WTC11 (cell line): Measurements from ENCODE around the gene SH3TC1. TPM values are rescaled to one million over a fixed set of nuclear protein-coding genes. Genes with fewer than 3 reads are reported as not detected.

Experiments used
- ATAC-seq: fragments of 200-7000 bp; cut with Tn5 transposase; 2 replicates; pipeline ENCODE4 v1.10.0; 2021; ENCODE audit warnings: mild to moderate bottlenecking, moderate library complexity
- CTCF ChIA-PET: fragments of 300-600 bp; sonication (Branson Sonifier 250); formaldehyde crosslinking; loops from one replicate; lab custom pipeline; 2021; ENCODE audit warnings: antibody characterized with exemption; lab: Charles Lee
- POLR2A ChIA-PET: fragments of 350-600 bp; sonication (Branson Sonifier 250); formaldehyde crosslinking; loops from one replicate; lab custom pipeline; 2021; ENCODE audit warnings: antibody characterized with exemption; lab: Charles Lee
- DNase-seq: peaks from one replicate; pipeline ENCODE4 v3.0.0; 2021; ENCODE audit warnings: low spot score
- H3K27ac Mint-ChIP-seq: 2 replicates; pipeline ENCODE4 v1.8.0; 2021; ENCODE audit warnings: mixed read lengths
- H3K27me3 Mint-ChIP-seq: 2 replicates; pipeline ENCODE4 v1.8.0; 2021; ENCODE audit warnings: low read depth, mild to moderate bottlenecking, moderate library complexity, mixed read lengths
- H3K36me3 Mint-ChIP-seq: 2 replicates; pipeline ENCODE4 v1.8.0; 2021; ENCODE audit warnings: mixed read lengths
- H3K4me1 Mint-ChIP-seq: 2 replicates; pipeline ENCODE4 v1.8.0; 2022; ENCODE audit warnings: mixed read lengths
- H3K4me3 Mint-ChIP-seq: 2 replicates; pipeline ENCODE4 v1.8.0; 2021; ENCODE audit warnings: mild to moderate bottlenecking, moderate library complexity, mixed read lengths
- H3K9me3 Mint-ChIP-seq: 2 replicates; pipeline ENCODE4 v1.8.0; 2021; ENCODE audit warnings: mixed read lengths
- CBFB ChIP-seq: sonication (generic); formaldehyde crosslinking; IDR thresholded peaks from 2 replicates; pipeline ENCODE4 v1.8.1; 2022; ENCODE audit warnings: mild to moderate bottlenecking, low read depth, missing genetic modification reagents
- CDX4 ChIP-seq: fragments of 250-450 bp; sonication (Bioruptor Pico); IDR thresholded peaks from 2 replicates; pipeline ENCODE4 v1.9.0; 2021; ENCODE audit warnings: moderate library complexity, mild to moderate bottlenecking, inconsistent platforms, borderline replicate concordance
- CREB1 ChIP-seq: sonication (generic); formaldehyde crosslinking; IDR thresholded peaks from 2 replicates; pipeline ENCODE4 v1.8.0; 2023; ENCODE audit warnings: mild to moderate bottlenecking, missing genetic modification reagents
- E2F1 ChIP-seq: sonication (generic); formaldehyde crosslinking; IDR thresholded peaks from 2 replicates; pipeline ENCODE4 v1.8.0; 2022; ENCODE audit warnings: mild to moderate bottlenecking, missing genetic modification reagents
- ESRRA ChIP-seq: sonication (generic); formaldehyde crosslinking; IDR thresholded peaks from 2 replicates; pipeline ENCODE4 v1.8.1; 2022; ENCODE audit warnings: mild to moderate bottlenecking, missing genetic modification reagents, borderline replicate concordance
- ETV6 ChIP-seq: sonication (generic); formaldehyde crosslinking; IDR thresholded peaks from 2 replicates; pipeline ENCODE4 v1.8.1; 2022; ENCODE audit warnings: mild to moderate bottlenecking, missing genetic modification reagents
- FOXP1 ChIP-seq: sonication (generic); formaldehyde crosslinking; IDR thresholded peaks from 2 replicates; pipeline ENCODE4 v1.8.0; 2022; ENCODE audit warnings: missing genetic modification reagents, mild to moderate bottlenecking, moderate library complexity, borderline replicate concordance
- GTF2I ChIP-seq: fragments of 250-450 bp; sonication (Bioruptor Pico); conservative IDR thresholded peaks from 2 replicates; pipeline ENCODE4 v1.4.0; 2021; ENCODE audit warnings: mild to moderate bottlenecking
- HMGA2 ChIP-seq: fragments of 250-450 bp; sonication (Bioruptor Pico); IDR thresholded peaks from 2 replicates; pipeline ENCODE4 v1.4.0; 2021; ENCODE audit warnings: mild to moderate bottlenecking, moderate library complexity
- JAZF1 ChIP-seq: fragments of 250-450 bp; sonication (Bioruptor Pico); IDR thresholded peaks from 2 replicates; pipeline ENCODE4 v1.9.0; 2021; ENCODE audit warnings: moderate library complexity, mild to moderate bottlenecking, inconsistent platforms
- JUN ChIP-seq: sonication (generic); formaldehyde crosslinking; IDR thresholded peaks from 2 replicates; pipeline ENCODE4 v1.8.0; 2023; ENCODE audit warnings: mild to moderate bottlenecking, missing genetic modification reagents
- KAT7 ChIP-seq: sonication (generic); formaldehyde crosslinking; IDR thresholded peaks from 2 replicates; pipeline ENCODE4 v1.8.1; 2023; ENCODE audit warnings: missing genetic modification reagents, mild to moderate bottlenecking, borderline replicate concordance
- MAX ChIP-seq: sonication (generic); formaldehyde crosslinking; IDR thresholded peaks from 2 replicates; pipeline ENCODE4 v1.8.0; 2022; ENCODE audit warnings: mild to moderate bottlenecking, missing genetic modification reagents
- MYBL2 ChIP-seq: sonication (generic); formaldehyde crosslinking; IDR thresholded peaks from 2 replicates; pipeline ENCODE4 v1.8.1; 2023; ENCODE audit warnings: mild to moderate bottlenecking, moderate library complexity, missing genetic modification reagents
- NFATC4 ChIP-seq: fragments of 250-450 bp; sonication (Bioruptor Pico); IDR thresholded peaks from 2 replicates; pipeline ENCODE4 v1.9.0; 2021; ENCODE audit warnings: mild to moderate bottlenecking
- NR1H2 ChIP-seq: sonication (generic); formaldehyde crosslinking; IDR thresholded peaks from 2 replicates; pipeline ENCODE4 v1.9.0; 2021; ENCODE audit warnings: mild to moderate bottlenecking, moderate library complexity, missing genetic modification reagents
- RELA ChIP-seq: sonication (generic); formaldehyde crosslinking; IDR thresholded peaks from 2 replicates; pipeline ENCODE4 v1.8.1; 2022; ENCODE audit warnings: missing genetic modification reagents, mild to moderate bottlenecking, borderline replicate concordance
- RORB ChIP-seq: fragments of 250-450 bp; sonication (Bioruptor Pico); IDR thresholded peaks from 2 replicates; pipeline ENCODE4 v1.9.0; 2021; ENCODE audit warnings: mild to moderate bottlenecking
- SOX15 ChIP-seq: fragments of 250-450 bp; sonication (Bioruptor Pico); IDR thresholded peaks from 2 replicates; pipeline ENCODE4 v1.9.0; 2021; ENCODE audit warnings: mild to moderate bottlenecking
- SP1 ChIP-seq: sonication (generic); formaldehyde crosslinking; conservative IDR thresholded peaks from 2 replicates; pipeline ENCODE4 v1.8.1; 2022; ENCODE audit warnings: missing genetic modification reagents
- TCF7 ChIP-seq: sonication (generic); formaldehyde crosslinking; IDR thresholded peaks from 2 replicates; pipeline ENCODE4 v1.8.0; 2022; ENCODE audit warnings: mild to moderate bottlenecking, low read depth, missing genetic modification reagents, moderate library complexity
- TEAD1 ChIP-seq: sonication (generic); formaldehyde crosslinking; IDR thresholded peaks from 2 replicates; pipeline ENCODE4 v1.8.0; 2022; ENCODE audit warnings: mild to moderate bottlenecking, missing genetic modification reagents
- TEAD4 ChIP-seq: sonication (generic); formaldehyde crosslinking; IDR thresholded peaks from 2 replicates; pipeline ENCODE4 v1.8.0; 2022; ENCODE audit warnings: mild to moderate bottlenecking, missing genetic modification reagents
- TP53 ChIP-seq: sonication (generic); formaldehyde crosslinking; IDR thresholded peaks from 2 replicates; pipeline ENCODE4 v1.8.1; 2023; ENCODE audit warnings: mild to moderate bottlenecking, missing genetic modification reagents
- ZNF263 ChIP-seq: sonication (generic); formaldehyde crosslinking; IDR thresholded peaks from 2 replicates; pipeline ENCODE4 v1.8.1; 2022; ENCODE audit warnings: low read depth, mild to moderate bottlenecking, moderate library complexity, missing genetic modification reagents
- ZNF317 ChIP-seq: sonication (generic); formaldehyde crosslinking; IDR thresholded peaks from 2 replicates; pipeline ENCODE4 v1.8.1; 2023; ENCODE audit warnings: low read depth, mild to moderate bottlenecking, moderate library complexity, missing genetic modification reagents, borderline replicate concordance
- total RNA-seq: library from RNA; stranded (reverse); gene quantifications from 3 replicates; pipeline ENCODE4 v1.2.3, GENCODE V29; 2021
- TF ChIP-seq, protein P1 (sequence below): sonication (generic); formaldehyde crosslinking; IDR thresholded peaks from 2 replicates; pipeline ENCODE4 v1.8.1; 2023; ENCODE audit warnings: mild to moderate bottlenecking, missing genetic modification reagents, moderate library complexity

SH3TC1 gene
- total RNA-seq, 1 experiment from 2014 or later: 0.42 TPM

DNA sequence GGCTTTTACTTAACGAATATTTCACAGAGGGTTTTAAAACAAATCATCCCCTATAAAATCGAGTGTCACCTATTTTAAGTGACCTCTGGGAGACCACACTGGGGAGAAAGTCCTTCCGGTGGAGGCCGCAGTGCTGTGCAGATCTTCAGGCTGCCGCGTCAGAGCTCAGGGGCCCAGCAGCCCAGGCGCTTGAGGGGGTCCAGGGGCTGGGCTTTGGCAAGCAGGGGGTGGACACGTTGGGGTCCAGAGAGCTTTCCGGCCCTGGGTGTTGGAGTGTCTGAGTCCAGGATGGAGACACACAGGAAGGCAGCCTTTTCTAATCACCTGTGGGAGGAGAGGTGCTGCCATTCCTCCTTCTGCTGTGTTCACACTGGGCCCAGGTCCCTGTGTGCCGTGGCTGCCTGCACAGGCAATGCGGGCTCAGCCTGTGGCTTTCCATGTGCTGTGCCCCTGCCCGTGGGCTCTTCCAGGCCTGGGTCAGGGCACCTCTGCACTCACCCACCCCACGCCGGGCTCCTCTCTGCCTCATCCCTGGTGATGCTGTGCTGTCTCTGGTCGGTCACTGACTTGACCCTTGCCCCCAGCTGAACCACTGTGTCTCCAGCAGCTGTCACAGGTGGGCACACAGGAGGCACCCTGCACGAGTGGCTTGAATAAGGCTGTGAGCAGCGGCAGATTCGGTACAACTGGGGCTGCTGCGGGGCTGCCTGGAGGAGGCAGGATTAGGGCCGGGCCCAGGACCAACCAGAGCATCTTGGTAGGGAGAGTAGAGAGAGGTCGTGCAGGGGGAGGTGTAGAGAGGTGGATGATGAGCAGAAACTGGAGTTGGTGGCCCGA is 80.4 kb downstream of the SH3TC1 start (continued):
- TF ChIP-seq MAX (CRISPR knock-in tag) (no peak), ESRRA (no peak), TP53 (CRISPR knock-in tag) (no peak), JAZF1 (CRISPR knock-in tag) (no peak)

DNA sequence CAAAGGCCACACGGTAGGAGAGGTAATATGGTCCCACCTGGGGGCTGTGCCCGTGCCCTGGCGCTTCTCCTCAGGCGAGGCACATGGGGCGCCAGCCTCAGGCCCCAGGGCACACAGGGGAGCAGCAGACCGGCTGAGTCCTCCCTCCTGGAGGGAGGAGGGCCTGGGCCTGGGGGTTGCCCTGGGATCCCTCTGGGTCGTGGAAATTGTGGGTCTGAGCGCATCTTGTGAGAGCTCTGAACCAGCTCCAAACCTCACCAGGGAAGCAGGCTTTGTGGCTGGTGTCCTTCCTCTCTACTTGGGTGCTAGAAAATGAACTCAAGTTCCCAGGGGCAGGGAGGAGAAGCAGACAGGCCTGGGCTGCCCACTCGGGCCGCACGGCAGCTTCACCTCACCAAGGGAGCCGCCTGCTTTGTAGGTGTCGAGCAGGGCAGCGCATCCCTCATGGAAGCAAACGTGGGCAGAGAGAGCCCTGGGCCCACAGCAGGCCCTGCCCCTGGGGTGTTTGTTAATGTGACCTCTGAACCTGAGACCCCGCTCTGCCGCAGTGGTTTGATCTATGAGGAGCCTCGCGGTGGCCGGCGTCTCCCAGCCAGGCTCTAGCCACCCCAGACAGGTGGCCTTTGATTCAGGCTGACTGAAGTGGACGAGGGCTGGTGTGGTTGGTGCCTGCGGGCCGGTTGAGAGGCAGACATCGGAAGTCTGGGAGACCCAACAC is 81.2 kb downstream of the SH3TC1 start:
- Mint-ChIP-seq H3K36me3 (no peaks in the 10 kb centered on the region), H3K9me3 (no peaks in the 10 kb centered on the region), H3K4me3 (no peak overlapping the region), H3K27me3 (no peaks in the 10 kb centered on the region), H3K4me1 (no peaks in the 10 kb centered on the region), H3K27ac (no peak overlapping the region)
- ChIA-PET CTCF (interaction anchor here (0.6 to 1.1 kb wide), 2 partner anchors 8 to 13 kb away, joined by 3 read pairs; no protein-coding TSS in a partner anchor), POLR2A (interaction anchor here (0.5 kb wide), 1 partner anchor 32 kb away, joined by 4 read pairs; no protein-coding TSS in a partner anchor)
- TF ChIP-seq SOX15 (CRISPR knock-in tag): no peak
- TF ChIP-seq TEAD1 (CRISPR knock-in tag): no peak
- TF ChIP-seq SP1: no peak
- no peak for TF ChIP-seq JAZF1 (CRISPR knock-in tag)
- DNase-seq (no peak), ATAC-seq (no peak)

GRCh38 chr4:8280876-8281440 is 81.9 kb downstream of the SH3TC1 start:
- no peak for TF ChIP-seq NFATC4 (CRISPR knock-in tag)
- TF ChIP-seq, protein P1, sequence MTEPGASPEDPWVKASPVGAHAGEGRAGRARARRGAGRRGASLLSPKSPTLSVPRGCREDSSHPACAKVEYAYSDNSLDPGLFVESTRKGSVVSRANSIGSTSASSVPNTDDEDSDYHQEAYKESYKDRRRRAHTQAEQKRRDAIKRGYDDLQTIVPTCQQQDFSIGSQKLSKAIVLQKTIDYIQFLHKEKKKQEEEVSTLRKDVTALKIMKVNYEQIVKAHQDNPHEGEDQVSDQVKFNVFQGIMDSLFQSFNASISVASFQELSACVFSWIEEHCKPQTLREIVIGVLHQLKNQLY (CRISPR knock-in tag): no peak
- no peak for TF ChIP-seq CBFB (CRISPR knock-in tag)
- no peak for TF ChIP-seq NR1H2 (CRISPR knock-in tag)
- no peak for TF ChIP-seq RELA (CRISPR knock-in tag)
- no peak for TF ChIP-seq ZNF263 (CRISPR knock-in tag)
- TF ChIP-seq ETV6 (CRISPR knock-in tag): no peak
- no peak for TF ChIP-seq GTF2I (CRISPR knock-in tag)
- no peak for TF ChIP-seq CDX4
- CTCF ChIA-PET: interaction anchor here (0.6 to 1.1 kb wide), 2 partner anchors 9 to 14 kb away, joined by 3 read pairs; no protein-coding TSS in a partner anchor
- Mint-ChIP-seq H3K9me3 (no peaks in the 10 kb centered on the region), H3K36me3 (no peaks in the 10 kb centered on the region), H3K27me3 (no peaks in the 10 kb centered on the region), H3K27ac (no peak overlapping the region), H3K4me1 (no peaks in the 10 kb centered on the region), H3K4me3 (no peak overlapping the region)
- POLR2A ChIA-PET: no interaction called here
- no peak for DNase-seq
- ATAC-seq: no peak

DNA sequence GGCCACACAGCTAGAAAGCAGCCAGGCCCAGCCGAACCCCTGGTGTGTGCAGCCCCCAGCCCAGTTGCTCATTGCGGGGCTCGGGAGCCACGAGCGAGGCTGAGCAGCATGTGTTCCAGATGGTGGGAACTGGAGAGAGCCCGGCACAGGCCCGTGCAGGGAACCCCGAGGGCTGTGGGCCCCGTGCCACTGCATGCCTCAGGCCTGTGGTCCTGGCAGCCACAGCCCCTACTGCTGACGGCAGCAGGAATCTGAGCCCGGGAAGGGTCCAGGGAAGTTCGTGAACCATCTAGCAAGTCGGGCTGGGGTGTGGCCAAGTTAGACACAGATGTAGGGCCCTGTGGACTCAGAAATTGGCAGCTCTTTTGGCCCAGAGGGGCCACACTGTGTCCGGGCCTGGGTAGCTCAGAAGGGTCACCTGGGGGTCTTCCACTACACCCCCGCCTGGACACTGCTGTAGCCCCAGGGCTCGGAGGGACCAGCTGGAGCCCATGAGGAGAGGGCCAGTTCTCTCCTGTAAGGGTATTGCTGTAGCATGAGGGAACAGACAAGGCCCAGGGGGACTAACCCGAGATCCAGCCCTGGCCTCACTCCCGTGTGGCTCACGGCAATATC is 82.5 kb downstream of the SH3TC1 start:
- DNase-seq (no peak), ATAC-seq (no peak)
- ChIA-PET CTCF (interaction anchor here (1.1 to 1.5 kb wide), 2 partner anchors 14 to 105 kb away, joined by 5 to 7 read pairs; no protein-coding TSS in a partner anchor), POLR2A (no interaction called here)
- H3K27me3 Mint-ChIP-seq: no peaks in the 10 kb centered on the region
- no peak overlapping the region for H3K4me3 Mint-ChIP-seq
- H3K36me3 Mint-ChIP-seq: no peaks in the 10 kb centered on the region
- H3K27ac Mint-ChIP-seq: no peak overlapping the region
- no peaks in the 10 kb centered on the region for H3K9me3 Mint-ChIP-seq
- no peaks in the 10 kb centered on the region for H3K4me1 Mint-ChIP-seq
- TF ChIP-seq SP1: no peak
- TF ChIP-seq E2F1 (CRISPR knock-in tag): no peak
- TF ChIP-seq KAT7 (CRISPR knock-in tag): no peak
- TF ChIP-seq ZNF317 (CRISPR knock-in tag): no peak
- TF ChIP-seq RORB (CRISPR knock-in tag): no peak
- no peak for TF ChIP-seq MYBL2
- TF ChIP-seq ETV6 (CRISPR knock-in tag): no peak
- no peak for TF ChIP-seq RELA (CRISPR knock-in tag)
- no peak for TF ChIP-seq HMGA2
- TF ChIP-seq TCF7 (CRISPR knock-in tag): no peak
- TF ChIP-seq CREB1 (CRISPR knock-in tag): no peak
- TF ChIP-seq FOXP1 (CRISPR knock-in tag): no peak
- TF ChIP-seq TEAD4 (CRISPR knock-in tag): no peak
- no peak for TF ChIP-seq JUN (CRISPR knock-in tag)
